Ishikawa (cell line): Measurements from ENCODE around the gene RPGRIP1.

Experiments used
- CEBPB ChIP-seq: IDR thresholded peaks from 2 replicates; pipeline ENCODE4 v1.6.1; 2012
- CREB1 ChIP-seq: IDR thresholded peaks from 2 replicates; pipeline ENCODE4 v1.6.1; 2012; ENCODE audit warnings: low read depth
- EGR1 ChIP-seq: IDR thresholded peaks from 2 replicates; pipeline ENCODE4 v1.6.1; 2012
- EP300 ChIP-seq: IDR thresholded peaks from 2 replicates; pipeline ENCODE4 v1.6.1; 2012; ENCODE audit warnings: borderline replicate concordance
- FOXM1 ChIP-seq: IDR thresholded peaks from 2 replicates; pipeline ENCODE4 v1.6.1; 2012; ENCODE audit warnings: low read depth, borderline replicate concordance
- NFIC ChIP-seq: IDR thresholded peaks from 2 replicates; pipeline ENCODE4 v1.6.1; 2012
- RAD21 ChIP-seq: IDR thresholded peaks from 2 replicates; pipeline ENCODE4 v1.6.1; 2012; ENCODE audit warnings: low read depth
- REST ChIP-seq: IDR thresholded peaks from 2 replicates; pipeline ENCODE4 v1.6.1; 2012; ENCODE audit warnings: low read depth, mild to moderate bottlenecking
- TAF1 ChIP-seq: IDR thresholded peaks from 2 replicates; pipeline ENCODE4 v1.6.1; 2012; ENCODE audit warnings: low read depth, mild to moderate bottlenecking
- TCF12 ChIP-seq: IDR thresholded peaks from 2 replicates; pipeline ENCODE4 v1.6.1; 2012; ENCODE audit warnings: low read depth
- TEAD4 ChIP-seq: IDR thresholded peaks from 2 replicates; pipeline ENCODE4 v1.6.1; 2012
- USF1 ChIP-seq: IDR thresholded peaks from 2 replicates; pipeline ENCODE4 v1.6.1; 2012
- YY1 ChIP-seq: IDR thresholded peaks from 2 replicates; pipeline ENCODE4 v1.6.1; 2012; ENCODE audit warnings: low read depth
- ZBTB7A ChIP-seq: IDR thresholded peaks from 2 replicates; pipeline ENCODE4 v1.6.1; 2012; ENCODE audit warnings: low read depth
- TF ChIP-seq, protein P1 (sequence below): IDR thresholded peaks from 2 replicates; pipeline ENCODE4 v1.6.1; 2012

RPGRIP1 gene

GRCh38 chr14:21255385-21256101, 24.3 kb upstream of the RPGRIP1 start:
- TF ChIP-seq REST, result no peak
- TF ChIP-seq NFIC, result no peak
- TF ChIP-seq EGR1, result no peak
- no peak for TF ChIP-seq EP300
- no peak for TF ChIP-seq TAF1
- TF ChIP-seq, protein P1, sequence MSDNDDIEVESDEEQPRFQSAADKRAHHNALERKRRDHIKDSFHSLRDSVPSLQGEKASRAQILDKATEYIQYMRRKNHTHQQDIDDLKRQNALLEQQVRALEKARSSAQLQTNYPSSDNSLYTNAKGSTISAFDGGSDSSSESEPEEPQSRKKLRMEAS, result no peak
- no peak for TF ChIP-seq TCF12
- TF ChIP-seq TEAD4, result no peak
- TF ChIP-seq YY1, result no peak
- TF ChIP-seq CEBPB, result no peak

GRCh38 chr14:21256539-21257393, 23.1 kb upstream of the RPGRIP1 start:
- TF ChIP-seq TAF1 (no peak), RAD21 (no peak), CEBPB (no peak), REST (no peak), CREB1 (no peak), ZBTB7A (no peak), USF1 (no peak), YY1 (no peak), EGR1 (no peak), TEAD4 (no peak)
- TF ChIP-seq, protein P1, result no peak

GRCh38 chr14:21257394-21257909, 22.4 kb upstream of the RPGRIP1 start:
- no peak for TF ChIP-seq NFIC
- no peak for TF ChIP-seq USF1
- no peak for TF ChIP-seq REST
- no peak for TF ChIP-seq CREB1
- no peak for TF ChIP-seq TCF12
- TF ChIP-seq TAF1, result no peak
- no peak for TF ChIP-seq ZBTB7A
- TF ChIP-seq EP300, result no peak
- TF ChIP-seq CEBPB, result no peak
- TF ChIP-seq FOXM1, result no peak
